GM12878 (cell line): ENCODE measurements around the gene CFAP161. TPM values are rescaled to one million over a fixed set of nuclear protein-coding genes. Genes with fewer than 3 reads are reported as not detected.

ENCODE experiments used
- ATAC-seq: fragments of 200-7000 bp; cut with Tn5 transposase; 3 replicates; pipeline ENCODE4 v1.9.1; 2020; ENCODE audit warnings: mild to moderate bottlenecking, moderate library complexity
- BruUV-seq: library from RNA; stranded (reverse); fragments of 400-500 nt; replicated peaks from 2 replicates; lab custom pipeline; 2021; lab: Mats Ljungman, UMichigan
- CTCF ChIA-PET: fragments of 300-600 bp; sonication (Branson Sonifier 250); formaldehyde crosslinking; extraction: SDS; loops from one replicate; lab custom pipeline; 2021; ENCODE audit warnings: inconsistent platforms; lab: Yijun Ruan, JAX
- POLR2A ChIA-PET: fragments of 350-600 bp; formaldehyde crosslinking; extraction: SDS; loops from one replicate; lab custom pipeline; 2021; ENCODE audit warnings: inconsistent platforms; lab: Charles Lee
- RAD21 ChIA-PET: fragments of 300-600 bp; sonication (Branson Sonifier 250); formaldehyde crosslinking; loops from one replicate; lab custom pipeline; 2023; ENCODE audit warnings: antibody characterized with exemption; ENCODE audit not compliant: unreplicated experiment; lab: Charles Lee
- SMC1A ChIA-PET: fragments of 300-600 bp; sonication (Branson Sonifier 250); formaldehyde crosslinking; loops from one replicate; lab custom pipeline; 2023; ENCODE audit not compliant: unreplicated experiment, uncharacterized antibody; lab: Charles Lee
- DNase-seq: peaks from one replicate; pipeline ENCODE4 v3.0.0-alpha.2; 2011; ENCODE audit warnings: low read depth, low spot score
- FAIRE-seq: peaks from 3 replicates; lab custom pipeline; 2011; peaks lifted over from hg19 to GRCh38; lab: Jason Lieb, UNC
- H2AFZ ChIP-seq: 2 replicates; pipeline ENCODE4 v1.6.0; 2011; ENCODE audit warnings: low read depth, low read length, control low read depth; ENCODE audit not compliant: control insufficient read depth
- H3K27ac ChIP-seq: 2 replicates; pipeline ENCODE4 v1.5.1; 2011; ENCODE audit warnings: control low read depth; ENCODE audit not compliant: control insufficient read depth, insufficient read depth
- H3K27me3 ChIP-seq, 2 experiments: replicated peaks in 1 of 2; 2 replicates each; pipeline versions ENCODE4 v1.6.0 to v1.6.1; 2011; ENCODE audit warnings: low read length in 1 of 2; ENCODE audit not compliant: control insufficient read depth in 2 of 2, insufficient read depth in 2 of 2
- H3K36me3 ChIP-seq, 2 experiments: 2 replicates each; pipeline ENCODE4 v1.5.1; 2011; ENCODE audit warnings: low read length in 1 of 2; ENCODE audit not compliant: control insufficient read depth in 2 of 2, insufficient read depth in 2 of 2
- H3K4me1 ChIP-seq: 2 replicates; pipeline ENCODE4 v1.6.1; 2011; ENCODE audit warnings: mild to moderate bottlenecking, low read length, moderate library complexity, mixed read lengths; ENCODE audit not compliant: control insufficient read depth, insufficient read depth
- H3K4me2 ChIP-seq: 2 replicates; pipeline ENCODE4 v1.6.0; 2011; ENCODE audit warnings: control low read depth; ENCODE audit not compliant: control insufficient read depth, insufficient read depth
- H3K4me3 ChIP-seq: fragments of 200-600 bp; sonication (generic); 2 replicates; pipeline ENCODE4 v1.5.1; 2016
- H3K79me2 ChIP-seq: 2 replicates; pipeline ENCODE4 v1.6.0; 2011; ENCODE audit warnings: low read length; ENCODE audit not compliant: control insufficient read depth, insufficient read depth
- H3K9ac ChIP-seq: 2 replicates; pipeline ENCODE4 v1.8.0; 2011; ENCODE audit warnings: low read length, control low read depth, mixed read lengths; ENCODE audit not compliant: control insufficient read depth, insufficient read depth
- H3K9me3 ChIP-seq: replicated peaks from 3 replicates; pipeline ENCODE4 v1.5.1; 2011; ENCODE audit warnings: mild to moderate bottlenecking, low read length; ENCODE audit not compliant: control insufficient read depth, insufficient read depth
- H4K20me1 ChIP-seq: 2 replicates; pipeline ENCODE4 v1.6.0; 2011; ENCODE audit not compliant: control insufficient read depth, insufficient read depth
- BCL11A ChIP-seq: IDR thresholded peaks from 2 replicates; pipeline ENCODE4 v1.6.1; 2011; ENCODE audit warnings: low read depth, low read length
- BMI1 ChIP-seq: fragments of 450-650 bp; IDR thresholded peaks from 2 replicates; pipeline ENCODE4 v1.6.1; 2016; ENCODE audit warnings: mild to moderate bottlenecking, moderate library complexity, borderline replicate concordance
- CBX3 ChIP-seq: fragments of 200-600 bp; sonication (generic); IDR thresholded peaks from 2 replicates; pipeline ENCODE4 v1.6.1; 2016; ENCODE audit warnings: low read depth, borderline replicate concordance
- CBX5 ChIP-seq: sonication (generic); IDR thresholded peaks from 2 replicates; pipeline ENCODE4 v1.6.1; 2016; ENCODE audit warnings: low read depth, moderate library complexity, mild to moderate bottlenecking, inconsistent platforms
- EGR1 ChIP-seq, 2 experiments: IDR thresholded peaks; 1 replicate in 1 of 2; 2 replicates in 1 of 2; pipeline ENCODE4 v1.6.1; 2011 to 2012; ENCODE audit warnings: low read depth in 2 of 2, low read length in 2 of 2, borderline replicate concordance in 1 of 2, mild to moderate bottlenecking in 1 of 2, moderate library complexity in 1 of 2
- ETV6 ChIP-seq, 2 experiments: fragments of 450-650 bp in 1 of 2; IDR thresholded peaks in 1 of 2; conservative IDR thresholded peaks in 1 of 2; 2 replicates each; pipeline ENCODE4 v1.6.1; 2014; ENCODE audit warnings: antibody characterized with exemption in 1 of 2, borderline replicate concordance in 1 of 2, low read depth in 1 of 2, mild to moderate bottlenecking in 1 of 2, moderate library complexity in 1 of 2
- IRF4 ChIP-seq: IDR thresholded peaks from 2 replicates; pipeline ENCODE4 v1.6.1; 2011; ENCODE audit warnings: low read depth, low read length
- RB1 ChIP-seq: fragments of 450-650 bp; formaldehyde crosslinking; IDR thresholded peaks from 2 replicates; pipeline ENCODE4 v1.6.1; 2017; ENCODE audit warnings: mild to moderate bottlenecking, borderline replicate concordance
- SMAD5 ChIP-seq: IDR thresholded peaks from 2 replicates; pipeline ENCODE4 v1.6.1; 2016; ENCODE audit warnings: antibody characterized with exemption, low read depth
- STAT3 ChIP-seq: IDR thresholded peaks from 2 replicates; pipeline ENCODE4 v1.6.1; 2011; ENCODE audit warnings: low read depth, low read length, improper control_type of control experiment
- TARDBP ChIP-seq: IDR thresholded peaks from 2 replicates; pipeline ENCODE4 v1.6.1; 2016; ENCODE audit warnings: borderline replicate concordance
- TCF7 ChIP-seq: IDR thresholded peaks from 2 replicates; pipeline ENCODE4 v1.6.1; 2014; ENCODE audit warnings: antibody characterized with exemption, borderline replicate concordance
- WGBS: methylation state at CpG from one replicate; pipeline ENCODE4 v1.1.6; 2016; ENCODE audit warnings: low lambda C conversion rate; ENCODE audit not compliant: insufficient replicate concordance, insufficient coverage; ENCODE audit errors: missing lambda C conversion rate; 5-methylcytosine and 5-hydroxymethylcytosine counted together
- in situ Hi-C: fragments of 300-500 bp; cut with MboI; formaldehyde crosslinking; loops from 9 replicates; pipeline ENCODE4 v1.14.3; 2018; ENCODE audit warnings: mixed read lengths
- intact Hi-C: fragments of 100-400 bp; cut with micrococcal nuclease; formaldehyde crosslinking; loops from one replicate; pipeline ENCODE4 v1.14.2; 2022; ENCODE audit not compliant: unreplicated experiment
- polyA plus RNA-seq, 11 experiments: library from polyadenylated mRNA; depleted of rRNA in 4 of 11; unstranded in 6 of 11; stranded (reverse) in 5 of 11; fragments of >200 nt; fragmentation: Nextera tagmentation in 4 of 11; fragmentation: Illumina TruSeq in 1 of 11; extraction: Ambion mirVana in 4 of 11; extraction: Trizol in 1 of 11; gene quantifications; 1 replicate in 1 of 11; 2 replicates in 10 of 11; pipeline versions ENCODE4 v1.2.1 to v1.2.3, GENCODE V29; 2011 to 2016; ENCODE audit warnings: inconsistent platforms in 2 of 11, missing spikeins in 2 of 11, low read depth in 1 of 11
- total RNA-seq, 4 experiments: library from RNA; depleted of rRNA in 3 of 4; stranded (reverse); fragments of >200 nt in 3 of 4; fragmentation: Illumina TruSeq in 1 of 4; extraction: Trizol in 1 of 4; gene quantifications; 2 replicates each; pipeline versions ENCODE4 v1.2.1 to v1.2.3, GENCODE V29; 2013 to 2021
- TF ChIP-seq, protein P1 (sequence below): fragments of 450-650 bp; conservative IDR thresholded peaks from 2 replicates; pipeline ENCODE4 v1.6.1; 2017; ENCODE audit warnings: mild to moderate bottlenecking, moderate library complexity
- TF ChIP-seq, protein P2 (sequence below): fragments of 450-650 bp; IDR thresholded peaks from 2 replicates; pipeline ENCODE4 v1.6.1; 2017; ENCODE audit warnings: antibody characterized with exemption, mild to moderate bottlenecking, moderate library complexity

CFAP161 gene
- total and polyA plus RNA-seq, 10 of the 15 experiments (the other 5 are each of a cell fraction or from before 2014, with no cell fraction given) = 0.31 TPM; not detected in 9

DNA sequence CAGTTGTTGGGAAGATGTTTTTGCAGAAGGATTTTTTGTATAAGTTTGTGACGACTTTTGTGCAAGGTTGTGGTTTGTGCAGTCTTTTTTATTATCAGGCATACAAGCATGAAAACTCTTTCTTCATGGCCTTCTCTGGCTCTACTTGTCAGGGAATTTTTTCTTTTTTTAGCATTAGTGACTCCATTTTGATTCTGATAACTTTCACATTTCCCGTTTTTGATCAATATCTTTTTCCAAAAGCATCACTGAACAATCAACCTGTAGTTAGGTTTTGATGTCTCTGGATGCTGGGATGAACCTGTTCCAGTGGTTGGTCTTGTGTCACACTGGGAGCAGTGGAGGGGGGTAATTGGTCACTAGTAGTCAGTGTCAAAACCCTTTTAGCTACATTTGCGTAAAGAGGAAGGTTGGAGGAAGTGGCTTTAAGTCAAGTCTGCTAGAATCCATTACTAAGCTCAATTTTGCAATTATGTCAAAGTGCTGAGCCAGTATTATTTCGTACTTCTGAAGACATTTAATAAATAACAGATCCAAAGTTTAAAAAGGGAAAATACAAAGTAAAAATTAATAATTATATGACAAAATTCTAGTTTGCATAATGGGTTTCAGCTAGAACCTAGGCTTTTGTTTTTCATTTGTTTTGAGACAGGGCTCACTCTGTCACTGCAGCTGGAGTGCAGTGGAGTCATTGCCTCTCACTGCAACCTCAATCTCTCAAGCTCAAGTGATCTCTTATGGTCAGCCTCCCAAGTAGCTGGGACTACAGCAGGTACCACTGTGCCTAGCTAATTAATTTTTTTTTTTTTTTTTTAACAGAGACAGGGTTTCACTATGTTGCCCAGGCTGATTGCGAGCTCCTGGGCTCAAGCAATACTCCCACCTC, 18.8 kb upstream of the CFAP161 start:
- ChIA-PET SMC1A (interaction anchor here (1.7 kb wide), 1 partner anchor 8 kb away, joined by 7 read pairs; no protein-coding TSS in a partner anchor), CTCF (interaction anchor here (0.6 to 19.0 kb wide), 4 partner anchors 40 to 665 kb away, joined by 3 to 438 read pairs (median 4); no protein-coding TSS in a partner anchor), RAD21 (interaction anchor here (0.6 to 1.0 kb wide), 2 partner anchors 151 to 1356 kb away, joined by 3 to 5 read pairs; no protein-coding TSS in a partner anchor), POLR2A (no interaction called here)
- 45% methylated on average over 5 of the region's 5 CpGs for WGBS
- BruUV-seq = no TSS peak
- ATAC-seq = peak; percentile 12; the same call in 1 of the 3 replicates
- no peaks in the 10 kb centered on the region for H3K36me3 ChIP-seq
- no peak overlapping the region for H3K4me3 ChIP-seq
- H3K4me1 ChIP-seq = peaks cover 11% of the 10 kb centered on the region
- H4K20me1 ChIP-seq = peaks cover 3% of the 10 kb centered on the region; the same call in 1 of the 2 replicates
- H2AFZ ChIP-seq = no peak overlapping the region
- H3K27ac ChIP-seq = no peak overlapping the region
- DNase-seq = no peak
- H3K79me2 ChIP-seq = no peaks in the 10 kb centered on the region
- intact Hi-C loops (no loop called here), in situ Hi-C loops (no loop called here)
- no peaks in the 10 kb centered on the region for H3K27me3 ChIP-seq
- no peak overlapping the region for H3K9ac ChIP-seq
- TF ChIP-seq BMI1 (no peak), STAT3 (no peak), TARDBP (no peak), CBX3 (no peak), BCL11A (no peak), CBX5 (no peak), TCF7 (no peak), ETV6 (conservative IDR thresholded peaks at IDR 0.05 in 1 of 2, IDR thresholded peaks at IDR 0.05 in 1 of 2; ENCODE audit: borderline replicate concordance in 1 of 2, low read depth in 1 of 2) (no peak), EGR1 (IDR thresholded peaks at IDR 0.05; ENCODE audit: borderline replicate concordance in 1 of 2, low read depth in 2 of 2, low read length in 2 of 2) (no peak), IRF4 (no peak), RB1 (no peak), SMAD5 (no peak)
- TF ChIP-seq, protein P1, sequence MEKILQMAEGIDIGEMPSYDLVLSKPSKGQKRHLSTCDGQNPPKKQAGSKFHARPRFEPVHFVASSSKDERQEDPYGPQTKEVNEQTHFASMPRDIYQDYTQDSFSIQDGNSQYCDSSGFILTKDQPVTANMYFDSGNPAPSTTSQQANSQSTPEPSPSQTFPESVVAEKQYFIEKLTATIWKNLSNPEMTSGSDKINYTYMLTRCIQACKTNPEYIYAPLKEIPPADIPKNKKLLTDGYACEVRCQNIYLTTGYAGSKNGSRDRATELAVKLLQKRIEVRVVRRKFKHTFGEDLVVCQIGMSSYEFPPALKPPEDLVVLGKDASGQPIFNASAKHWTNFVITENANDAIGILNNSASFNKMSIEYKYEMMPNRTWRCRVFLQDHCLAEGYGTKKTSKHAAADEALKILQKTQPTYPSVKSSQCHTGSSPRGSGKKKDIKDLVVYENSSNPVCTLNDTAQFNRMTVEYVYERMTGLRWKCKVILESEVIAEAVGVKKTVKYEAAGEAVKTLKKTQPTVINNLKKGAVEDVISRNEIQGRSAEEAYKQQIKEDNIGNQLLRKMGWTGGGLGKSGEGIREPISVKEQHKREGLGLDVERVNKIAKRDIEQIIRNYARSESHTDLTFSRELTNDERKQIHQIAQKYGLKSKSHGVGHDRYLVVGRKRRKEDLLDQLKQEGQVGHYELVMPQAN = no peak
- TF ChIP-seq, protein P2, sequence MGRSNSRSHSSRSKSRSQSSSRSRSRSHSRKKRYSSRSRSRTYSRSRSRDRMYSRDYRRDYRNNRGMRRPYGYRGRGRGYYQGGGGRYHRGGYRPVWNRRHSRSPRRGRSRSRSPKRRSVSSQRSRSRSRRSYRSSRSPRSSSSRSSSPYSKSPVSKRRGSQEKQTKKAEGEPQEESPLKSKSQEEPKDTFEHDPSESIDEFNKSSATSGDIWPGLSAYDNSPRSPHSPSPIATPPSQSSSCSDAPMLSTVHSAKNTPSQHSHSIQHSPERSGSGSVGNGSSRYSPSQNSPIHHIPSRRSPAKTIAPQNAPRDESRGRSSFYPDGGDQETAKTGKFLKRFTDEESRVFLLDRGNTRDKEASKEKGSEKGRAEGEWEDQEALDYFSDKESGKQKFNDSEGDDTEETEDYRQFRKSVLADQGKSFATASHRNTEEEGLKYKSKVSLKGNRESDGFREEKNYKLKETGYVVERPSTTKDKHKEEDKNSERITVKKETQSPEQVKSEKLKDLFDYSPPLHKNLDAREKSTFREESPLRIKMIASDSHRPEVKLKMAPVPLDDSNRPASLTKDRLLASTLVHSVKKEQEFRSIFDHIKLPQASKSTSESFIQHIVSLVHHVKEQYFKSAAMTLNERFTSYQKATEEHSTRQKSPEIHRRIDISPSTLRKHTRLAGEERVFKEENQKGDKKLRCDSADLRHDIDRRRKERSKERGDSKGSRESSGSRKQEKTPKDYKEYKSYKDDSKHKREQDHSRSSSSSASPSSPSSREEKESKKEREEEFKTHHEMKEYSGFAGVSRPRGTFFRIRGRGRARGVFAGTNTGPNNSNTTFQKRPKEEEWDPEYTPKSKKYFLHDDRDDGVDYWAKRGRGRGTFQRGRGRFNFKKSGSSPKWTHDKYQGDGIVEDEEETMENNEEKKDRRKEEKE = no peak
- H3K4me2 ChIP-seq = no peak overlapping the region
- FAIRE-seq = peak; percentile 13
- no peaks in the 10 kb centered on the region; the same call in 1 of the 3 replicates for H3K9me3 ChIP-seq
